ENCODE results near the gene PHLDB2.

The PHLDB2 gene

DNA sequence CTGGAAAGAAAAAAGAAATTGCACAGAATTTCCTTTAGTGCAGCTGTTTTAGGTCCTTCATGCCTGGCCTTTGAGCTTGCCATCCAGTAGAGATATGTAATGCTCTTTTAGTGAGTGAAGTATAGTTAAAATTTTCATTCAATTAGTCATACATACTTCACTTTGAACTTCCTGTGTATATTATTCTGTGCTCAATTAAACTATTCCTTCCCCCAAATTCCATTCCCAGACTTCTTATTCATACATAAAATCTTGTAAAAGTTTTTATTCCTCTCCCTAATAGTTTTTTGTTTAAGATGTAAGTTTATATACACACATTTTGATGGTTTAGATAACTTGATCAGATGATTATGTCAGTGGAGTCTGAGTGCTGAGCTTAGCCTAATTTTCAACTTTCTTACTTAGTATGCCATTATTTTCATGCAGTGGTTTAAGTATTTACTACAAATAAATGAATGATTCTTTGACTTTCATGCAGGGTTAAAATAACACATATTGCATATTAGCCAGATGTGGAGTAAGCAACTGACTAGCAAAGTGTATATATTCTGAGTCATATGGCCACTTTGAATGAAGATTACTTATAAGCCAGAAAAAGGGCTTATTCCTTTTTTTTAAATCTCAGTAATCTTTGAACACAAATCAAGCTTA is 77.3 kb downstream of the PHLDB2 start:
- no peak for TF ChIP-seq CTCF (IDR thresholded peaks at IDR 0.05; ENCODE audit: insufficient read depth, low read length, missing control alignments)
- POLR2A ChIA-PET, result interaction anchor here (0.6 to 1.0 kb wide), 4 partner anchors 25 to 133 kb away, joined by 3 to 4 read pairs (median 3); no protein-coding TSS in a partner anchor
- no peak overlapping the region for H3K4me3 ChIP-seq (ENCODE audit: low read depth, low read length)
- peak; percentile 73 for DNase-seq (ENCODE audit: low read depth, low spot score)
- CTCF ChIA-PET, result interaction anchor here (0.8 to 11.3 kb wide), 6 partner anchors 17 to 220 kb away, joined by 3 to 72 read pairs (median 5); no protein-coding TSS in a partner anchor

- TF ChIP-seq CTCF (IDR thresholded peaks at IDR 0.05; ENCODE audit: insufficient read depth, low read length, missing control alignments), result no peak
- ChIA-PET POLR2A (interaction anchor here (1.0 kb wide), 2 partner anchors 33 to 77 kb away, joined by 3 to 4 read pairs; no protein-coding TSS in a partner anchor), CTCF (interaction anchor here (0.8 to 11.3 kb wide), 6 partner anchors 18 to 220 kb away, joined by 3 to 72 read pairs (median 5); no protein-coding TSS in a partner anchor)
- DNase-seq (ENCODE audit: low read depth, low spot score), result no peak
- H3K4me3 ChIP-seq (ENCODE audit: low read depth, low read length), result no peak overlapping the region
Measured at GRCh38 chr3:111936967-111937366, 77.9 kb downstream of the PHLDB2 start.

- TF ChIP-seq CTCF (IDR thresholded peaks at IDR 0.05; ENCODE audit: insufficient read depth, low read length, missing control alignments), result no peak
- H3K4me3 ChIP-seq (ENCODE audit: low read depth, low read length), result no peak overlapping the region
- DNase-seq (ENCODE audit: low read depth, low spot score), result no peak
- CTCF ChIA-PET, result interaction anchor here (1.6 to 11.3 kb wide), 2 partner anchors 17 to 221 kb away, joined by 6 to 72 read pairs; no protein-coding TSS in a partner anchor
- POLR2A ChIA-PET, result no interaction called here
Measured at GRCh38 chr3:111937871-111938270, 78.8 kb downstream of the PHLDB2 start.

- ChIA-PET POLR2A (no interaction called here), CTCF (interaction anchor here (1.4 to 11.3 kb wide), 4 partner anchors 10 to 223 kb away, joined by 3 to 72 read pairs (median 3); no protein-coding TSS in a partner anchor)
- no peak overlapping the region for H3K4me3 ChIP-seq (ENCODE audit: low read depth, low read length)
- TF ChIP-seq CTCF (IDR thresholded peaks at IDR 0.05; ENCODE audit: insufficient read depth, low read length, missing control alignments), result no peak
- DNase-seq (ENCODE audit: low read depth, low spot score), result no peak
Measured at GRCh38 chr3:111939873-111940272, 80.8 kb downstream of the PHLDB2 start.

DNA sequence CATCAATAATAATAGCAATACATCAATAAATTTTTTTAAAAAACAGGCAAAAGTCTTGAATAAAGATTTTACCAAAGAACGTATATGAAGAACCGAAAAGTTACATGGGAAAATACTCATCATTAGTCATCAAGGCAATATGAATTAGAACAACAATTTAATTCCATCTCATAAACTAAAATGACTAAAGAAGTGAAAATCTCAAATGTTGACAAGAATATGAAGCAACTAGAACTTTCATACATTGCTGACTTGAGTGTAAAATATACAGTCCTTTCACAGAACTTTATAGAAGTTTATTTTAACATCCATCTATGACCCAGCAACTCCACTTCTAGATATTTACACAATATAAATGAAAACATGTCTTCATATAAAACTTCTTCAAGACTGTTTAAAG is 84.5 kb downstream of the PHLDB2 start:
- TF ChIP-seq CTCF (IDR thresholded peaks at IDR 0.05; ENCODE audit: insufficient read depth, low read length, missing control alignments), result no peak
- CTCF ChIA-PET, result no interaction called here
- POLR2A ChIA-PET, result no interaction called here
- H3K4me3 ChIP-seq (ENCODE audit: low read depth, low read length), result no peak overlapping the region
- DNase-seq (ENCODE audit: low read depth, low spot score), result no peak

GRCh38 chr3:111944372-111944771 is 85.3 kb downstream of the PHLDB2 start:
- ChIA-PET CTCF (interaction anchor here (1.0 kb wide), 1 partner anchor 228 kb away, joined by 4 read pairs; no protein-coding TSS in a partner anchor), POLR2A (no interaction called here)
- DNase-seq (ENCODE audit: low read depth, low spot score), result no peak
- TF ChIP-seq CTCF (IDR thresholded peaks at IDR 0.05; ENCODE audit: insufficient read depth, low read length, missing control alignments), result no peak
- H3K4me3 ChIP-seq (ENCODE audit: low read depth, low read length), result no peak overlapping the region

All from AG04449 (cell line).